Measurements from ENCODE around the gene CAP1. TPM values are rescaled to one million over a fixed set of nuclear protein-coding genes. Genes with fewer than 3 reads are reported as not detected.

CAP1 gene
- total and polyA plus RNA-seq, 10 of the 15 experiments (the other 5 are each of a cell fraction or from before 2014, with no cell fraction given): 360 to 500 (median 431) TPM

DNA sequence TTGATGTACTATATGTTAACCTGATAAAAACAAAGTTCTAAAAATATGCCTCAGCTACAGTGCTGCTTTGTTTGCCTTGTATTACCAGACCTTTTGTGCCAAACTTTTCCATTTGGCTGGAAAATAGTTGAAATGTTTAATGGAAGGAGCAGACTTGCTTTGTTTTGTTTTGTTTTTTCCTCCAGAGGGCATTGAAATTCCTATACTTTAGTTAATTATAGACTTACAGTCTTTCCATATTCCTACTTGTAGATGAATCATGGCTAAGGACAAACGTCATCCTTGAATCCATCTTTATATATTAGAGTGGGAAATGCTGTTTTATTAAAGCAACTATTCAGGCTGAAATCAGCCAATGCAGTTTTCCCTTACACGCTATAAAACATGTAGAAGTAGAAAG lies 6.7 kb downstream of the CAP1 start:
- ChIA-PET CTCF (interaction anchor here (2.7 kb wide), 1 partner anchor 15 kb away, joined by 9 read pairs; no protein-coding TSS in a partner anchor), SMC1A (ENCODE audit: uncharacterized antibody, unreplicated experiment) (interaction anchor here (2.3 to 4.1 kb wide), 2 partner anchors 8 to 9 kb away, joined by 5 to 18 read pairs; partner anchors contain the start of gene CAP1), POLR2A (interaction anchor here (0.7 kb wide), 1 partner anchor 374 kb away, joined by 6 read pairs; no protein-coding TSS in a partner anchor), RAD21 (ENCODE audit: unreplicated experiment) (interaction anchor here (1.2 kb wide), 1 partner anchor 288 kb away, joined by 3 read pairs; no protein-coding TSS in a partner anchor)
- H2AFZ ChIP-seq (ENCODE audit: control insufficient read depth, low read depth, low read length): no peak overlapping the region
- no peak overlapping the region for H3K9ac ChIP-seq (ENCODE audit: control insufficient read depth, insufficient read depth, low read length)
- no peaks in the 10 kb centered on the region for H3K27me3 ChIP-seq (replicated peaks in 1 of 2; ENCODE audit: control insufficient read depth in 2 of 2, insufficient read depth in 2 of 2, low read length in 1 of 2)
- TF ChIP-seq PML (IDR thresholded peaks at IDR 0.05; ENCODE audit: low read length): no peak
- no peak for TF ChIP-seq ZNF207 (IDR thresholded peaks at IDR 0.05; ENCODE audit: borderline replicate concordance)
- TF ChIP-seq JUNB (IDR thresholded peaks at IDR 0.05): no peak
- no peak for TF ChIP-seq CBFB (IDR thresholded peaks at IDR 0.05; ENCODE audit: low read depth)
- no peak for TF ChIP-seq EZH2 (IDR thresholded peaks at IDR 0.05; ENCODE audit: borderline replicate concordance, control insufficient read depth, low read depth, low read length)
- no peak for TF ChIP-seq NRF1 (conservative IDR thresholded peaks at IDR 0.05; ENCODE audit: low read depth, low read length)
- no peak for TF ChIP-seq SPI1 (IDR thresholded peaks at IDR 0.05; ENCODE audit: borderline replicate concordance, insufficient read depth, low read depth, low read length)
- TF ChIP-seq MEF2A (IDR thresholded peaks at IDR 0.05; ENCODE audit: insufficient read depth, low read depth, low read length): no peak
- TF ChIP-seq TBL1XR1 (IDR thresholded peaks at IDR 0.05; ENCODE audit: low read depth, low read length): no peak
- no peak for TF ChIP-seq E2F4 (IDR thresholded peaks at IDR 0.05; ENCODE audit: low read depth, low read length)
- TF ChIP-seq BCL11A (IDR thresholded peaks at IDR 0.05; ENCODE audit: low read depth, low read length): no peak
- TF ChIP-seq GABPA (IDR thresholded peaks at IDR 0.05; ENCODE audit: low read depth): no peak
- no peak for TF ChIP-seq SRF (IDR thresholded peaks at IDR 0.05; ENCODE audit: low read depth in 2 of 2, low read length in 2 of 2)
- no peak for TF ChIP-seq CHD2 (IDR thresholded peaks at IDR 0.05; ENCODE audit: borderline replicate concordance, low read depth, low read length)
- TF ChIP-seq BHLHE40 (IDR thresholded peaks at IDR 0.05; ENCODE audit: borderline replicate concordance in 1 of 2, low read depth in 2 of 2, low read length in 1 of 2): no peak
- no peak for TF ChIP-seq CEBPB (IDR thresholded peaks at IDR 0.05; ENCODE audit: borderline replicate concordance in 1 of 2, low read depth in 2 of 2, low read length in 2 of 2)
- no peak for TF ChIP-seq SMARCA5 (IDR thresholded peaks at IDR 0.05)
- no peak for FAIRE-seq
- H3K27ac ChIP-seq (ENCODE audit: control insufficient read depth, insufficient read depth): no peak overlapping the region
- no TSS peak for BruUV-seq (replicated peaks)
- WGBS (ENCODE audit: insufficient coverage, insufficient replicate concordance, low lambda C conversion rate, missing lambda C conversion rate): 64% methylated on average over 2 of the region's 2 CpGs
- no peak overlapping the region for H3K4me3 ChIP-seq
- ATAC-seq: no peak
- H3K36me3 ChIP-seq (ENCODE audit: control insufficient read depth in 2 of 2, insufficient read depth in 2 of 2, low read length in 1 of 2): peaks cover 0 to 29% of the 10 kb centered on the region in 2 experiments; a peak in 2 of 4 replicates
- in situ Hi-C loops (cut with MboI): no loop called here
- peaks cover 95% of the 10 kb centered on the region for H3K79me2 ChIP-seq (ENCODE audit: control insufficient read depth, insufficient read depth, low read length)
- peaks cover 36% of the 10 kb centered on the region for H3K4me1 ChIP-seq (ENCODE audit: control insufficient read depth, insufficient read depth, low read length)
- peaks cover 6% of the 10 kb centered on the region for H4K20me1 ChIP-seq (ENCODE audit: control insufficient read depth, insufficient read depth)
- H3K4me2 ChIP-seq (ENCODE audit: control insufficient read depth, insufficient read depth): no peak overlapping the region; the same call in 1 of the 2 replicates
- no peaks in the 10 kb centered on the region for H3K9me3 ChIP-seq (replicated peaks; ENCODE audit: control insufficient read depth, insufficient read depth, low read length)
- no peak for DNase-seq (ENCODE audit: low read depth, low spot score)
- intact Hi-C loops (cut with micrococcal nuclease; ENCODE audit: unreplicated experiment): no loop called here
